Chondrocyte (in vitro differentiated cells): ENCODE measurements around the gene STC2. TPM values are rescaled to one million over a fixed set of nuclear protein-coding genes. Genes with fewer than 3 reads are reported as not detected.

Experiments used
- DNase-seq: peaks from one replicate; pipeline ENCODE4 v3.0.0; 2021; ENCODE audit warnings: mixed read lengths, low spot score
- H3K27ac Mint-ChIP-seq: one replicate; pipeline ENCODE4 v1.8.0; 2021; ENCODE audit warnings: mild to moderate bottlenecking, moderate library complexity, mixed read lengths; ENCODE audit not compliant: unreplicated experiment
- H3K27me3 Mint-ChIP-seq: 2 replicates; pipeline ENCODE4 v1.8.0; 2021; ENCODE audit warnings: low read depth, mixed read lengths
- H3K36me3 Mint-ChIP-seq: 2 replicates; pipeline ENCODE4 v1.8.0; 2021; ENCODE audit warnings: low read depth, mixed read lengths
- H3K4me1 Mint-ChIP-seq: 2 replicates; pipeline ENCODE4 v1.8.0; 2021; ENCODE audit warnings: low read depth, mild to moderate bottlenecking, mixed read lengths
- H3K4me3 Mint-ChIP-seq: one replicate; pipeline ENCODE4 v1.8.0; 2021; ENCODE audit warnings: mild to moderate bottlenecking, moderate library complexity, mixed read lengths; ENCODE audit not compliant: unreplicated experiment
- H3K9me3 Mint-ChIP-seq: 2 replicates; pipeline ENCODE4 v1.8.0; 2021; ENCODE audit warnings: low read depth, mixed read lengths
- CTCF ChIP-seq: fragments of 200-600 bp; sonication (generic); IDR thresholded peaks from 2 replicates; pipeline ENCODE4 v1.5.0; 2021; ENCODE audit warnings: antibody characterized with exemption, mild to moderate bottlenecking, moderate library complexity
- total RNA-seq: library from RNA; stranded (reverse); gene quantifications from 3 replicates; pipeline ENCODE4 v1.2.1, GENCODE V29; 2021

STC2 gene
- total RNA-seq, 1 donor from 2014 or later: 1,121 TPM

- Mint-ChIP-seq H3K27ac (peak overlapping the region; percentile 81), H3K9me3 (peaks cover 4% of the 10 kb centered on the region), H3K4me1 (peaks cover 59% of the 10 kb centered on the region), H3K4me3 (no peak overlapping the region), H3K36me3 (peaks cover 16% of the 10 kb centered on the region), H3K27me3 (no peaks in the 10 kb centered on the region)
- TF ChIP-seq CTCF: no peak
- DNase-seq: no peak
Measured at GRCh38 chr5:173331287-173331686, 3.1 kb upstream of the STC2 start.

DNA sequence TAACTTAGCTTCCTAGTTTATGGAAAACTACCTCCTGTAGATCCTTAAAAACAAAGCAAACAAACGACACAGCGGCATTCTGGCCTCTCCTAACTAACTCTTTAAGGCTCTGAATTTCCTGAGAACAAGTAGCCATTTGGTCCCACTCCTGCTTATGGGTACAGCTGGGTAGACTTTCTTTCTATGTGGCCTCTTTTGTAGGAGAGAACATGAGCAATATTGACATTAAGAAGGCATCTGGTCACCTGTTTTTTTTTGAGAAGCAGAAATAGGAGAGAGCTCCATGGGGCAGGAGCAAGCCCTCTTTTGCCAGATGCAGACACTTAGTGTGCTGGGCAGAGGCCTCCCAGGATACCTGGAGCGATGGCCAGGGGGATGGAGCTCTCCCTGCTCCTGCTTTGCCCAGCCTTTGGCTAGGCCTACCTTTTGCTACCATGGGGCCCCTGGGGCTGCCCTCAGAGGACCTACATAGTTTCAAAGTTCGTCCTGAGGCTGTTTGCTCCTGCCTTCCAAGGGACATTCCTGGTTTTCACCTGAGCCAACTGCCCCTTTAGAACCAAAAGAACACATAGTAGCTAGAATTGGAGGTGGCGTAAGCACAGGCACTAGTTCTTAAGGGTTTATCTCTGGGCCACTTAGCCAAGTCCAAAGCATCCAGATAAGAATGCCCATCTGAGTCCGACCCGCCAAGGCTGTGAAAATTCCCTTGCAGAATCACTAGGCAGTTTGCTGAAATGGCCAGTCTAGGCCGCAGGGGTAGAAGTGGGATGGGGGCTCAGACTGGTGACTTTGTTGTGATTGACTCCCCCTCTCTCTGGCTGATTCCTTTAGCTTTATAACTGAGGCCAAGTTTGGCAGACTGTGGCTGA lies 2.4 kb upstream of the STC2 start:
- Mint-ChIP-seq H3K27ac (peak overlapping the region; percentile 92), H3K27me3 (no peaks in the 10 kb centered on the region), H3K9me3 (peaks cover 4% of the 10 kb centered on the region), H3K4me3 (peak overlapping the region; percentile 62), H3K36me3 (peaks cover 20% of the 10 kb centered on the region), H3K4me1 (peaks cover 63% of the 10 kb centered on the region)
- no peak for DNase-seq
- TF ChIP-seq CTCF: no peak

DNA sequence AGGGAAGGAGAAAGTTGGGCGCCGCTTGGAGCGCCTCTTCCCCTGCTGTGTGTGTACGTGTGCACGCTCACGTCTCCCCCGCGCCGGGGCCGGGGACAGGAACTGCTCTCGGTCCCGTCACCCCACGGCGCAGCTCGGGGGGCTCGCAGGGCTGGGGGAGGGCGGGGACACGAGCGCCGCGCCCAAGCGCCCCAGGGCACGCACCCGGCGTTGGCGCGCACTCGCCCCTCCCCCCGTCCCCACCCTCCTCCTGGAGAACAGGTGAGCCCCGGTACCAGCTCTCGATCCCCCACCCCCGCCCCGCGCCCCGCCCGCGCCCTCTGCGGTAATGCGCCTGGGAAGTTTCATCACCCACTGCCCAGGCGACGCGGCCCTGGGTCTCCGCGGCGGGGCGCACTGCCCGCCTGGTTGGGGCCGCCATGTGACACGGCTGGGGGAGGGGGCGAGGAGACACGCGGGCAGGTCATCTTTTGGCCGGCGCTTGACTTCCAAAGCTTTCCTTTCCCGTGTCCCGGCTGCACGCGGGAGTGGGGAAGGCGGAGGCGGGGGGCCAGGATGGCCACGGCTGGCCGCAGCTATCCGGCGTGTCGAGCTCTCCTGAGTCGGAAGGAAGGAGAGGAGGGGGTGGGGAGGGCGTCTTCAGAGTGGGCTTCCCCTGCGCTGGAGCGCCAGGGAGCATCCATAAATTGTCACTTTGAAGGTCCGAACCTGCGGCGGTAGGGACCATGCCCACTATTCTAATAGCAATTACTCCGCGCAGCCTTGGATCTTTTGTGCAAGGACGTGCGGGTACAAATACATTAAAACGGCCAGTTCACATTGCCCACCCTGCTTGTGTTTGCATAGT lies 1.5 kb upstream of the STC2 start:
- Mint-ChIP-seq H3K36me3 (peaks cover 28% of the 10 kb centered on the region), H3K4me3 (peak overlapping the region; percentile 99), H3K9me3 (peaks cover 4% of the 10 kb centered on the region), H3K27me3 (no peaks in the 10 kb centered on the region), H3K4me1 (peaks cover 66% of the 10 kb centered on the region), H3K27ac (peak overlapping the region; percentile 100)
- TF ChIP-seq CTCF: peak; percentile 72
- DNase-seq: no peak

- peaks cover 36% of the 10 kb centered on the region for H3K36me3 Mint-ChIP-seq
- peaks cover 4% of the 10 kb centered on the region for H3K9me3 Mint-ChIP-seq
- H3K4me3 Mint-ChIP-seq: peak overlapping the region; percentile 99
- no peak for DNase-seq
- no peak for TF ChIP-seq CTCF
- H3K27ac Mint-ChIP-seq: peak overlapping the region; percentile 100
- H3K4me1 Mint-ChIP-seq: peaks cover 66% of the 10 kb centered on the region
- no peaks in the 10 kb centered on the region for H3K27me3 Mint-ChIP-seq
Measured at GRCh38 chr5:173328844-173329490, 753 bp upstream of the STC2 start.
